HepG2 (cell line): ENCODE measurements around the gene ALB. TPM values are rescaled to one million over a fixed set of nuclear protein-coding genes. Genes with fewer than 3 reads are reported as not detected.

ENCODE experiments used
- AHDC1 ChIP-seq: sonication (generic); formaldehyde crosslinking; IDR thresholded peaks from 2 replicates; pipeline ENCODE4 v1.5.1; 2020; ENCODE audit warnings: mild to moderate bottlenecking, missing genetic modification reagents, borderline replicate concordance
- DZIP1 ChIP-seq: sonication (generic); formaldehyde crosslinking; IDR thresholded peaks from 2 replicates; pipeline ENCODE4 v1.5.0; 2020; ENCODE audit warnings: mild to moderate bottlenecking, missing genetic modification reagents
- FUBP1 ChIP-seq: sonication (generic); formaldehyde crosslinking; IDR thresholded peaks from 2 replicates; pipeline ENCODE4 v1.5.1; 2020; ENCODE audit warnings: missing genetic modification reagents, mild to moderate bottlenecking, borderline replicate concordance
- HNRNPK ChIP-seq: fragments of 200-400 bp; formaldehyde crosslinking; IDR thresholded peaks from 2 replicates; pipeline ENCODE4 v1.6.1; 2018; ENCODE audit warnings: low read length, low read depth, moderate library complexity, mild to moderate bottlenecking; ENCODE audit not compliant: poor library complexity, severe bottlenecking
- IKZF4 ChIP-seq: sonication (generic); formaldehyde crosslinking; IDR thresholded peaks from 2 replicates; pipeline ENCODE4 v1.5.1; 2020; ENCODE audit warnings: borderline replicate concordance, mild to moderate bottlenecking, low read depth, missing genetic modification reagents; ENCODE audit errors: not compliant biosample characterization
- PAF1 ChIP-seq: IDR thresholded peaks from 2 replicates; pipeline ENCODE4 v1.6.1; 2016; ENCODE audit warnings: missing genetic modification reagents, missing compliant biosample characterization
- PLSCR1 ChIP-seq: sonication (generic); formaldehyde crosslinking; IDR thresholded peaks from 2 replicates; pipeline ENCODE4 v1.5.0; 2020; ENCODE audit warnings: missing genetic modification reagents, mild to moderate bottlenecking, borderline replicate concordance
- SP4 ChIP-seq: sonication (generic); formaldehyde crosslinking; IDR thresholded peaks from 2 replicates; pipeline ENCODE4 v1.8.1; 2023; ENCODE audit warnings: mild to moderate bottlenecking, missing genetic modification reagents
- SSRP1 ChIP-seq: IDR thresholded peaks from 2 replicates; pipeline ENCODE4 v1.6.1; 2016; ENCODE audit warnings: control low read depth
- TFDP1 ChIP-seq: IDR thresholded peaks from 2 replicates; pipeline ENCODE4 v1.6.1; 2016; ENCODE audit warnings: missing compliant biosample characterization, missing genetic modification reagents, borderline replicate concordance
- ZNF331 ChIP-seq: sonication (generic); formaldehyde crosslinking; IDR thresholded peaks from 2 replicates; pipeline ENCODE4 v1.4.0; 2020; ENCODE audit warnings: missing genetic modification reagents
- ZNF350 ChIP-seq: sonication (generic); formaldehyde crosslinking; IDR thresholded peaks from 2 replicates; pipeline ENCODE4 v1.4.0; 2020; ENCODE audit warnings: mild to moderate bottlenecking, low read depth, missing genetic modification reagents, borderline replicate concordance
- ZNF639 ChIP-seq: conservative IDR thresholded peaks from 2 replicates; pipeline ENCODE4 v1.6.1; 2018; ENCODE audit warnings: missing genetic modification reagents
- ZSCAN12 ChIP-seq: sonication (generic); formaldehyde crosslinking; IDR thresholded peaks from 2 replicates; pipeline ENCODE4 v1.9.0; 2021; ENCODE audit warnings: mild to moderate bottlenecking, missing genetic modification reagents
- ZZZ3 ChIP-seq: sonication (generic); formaldehyde crosslinking; IDR thresholded peaks from 2 replicates; pipeline ENCODE4 v1.4.0; 2020; ENCODE audit warnings: missing genetic modification reagents, mild to moderate bottlenecking, borderline replicate concordance
- polyA plus RNA-seq, 8 experiments: library from polyadenylated mRNA; depleted of rRNA in 3 of 8; stranded (reverse) in 7 of 8; unstranded in 1 of 8; fragments of >200 nt; fragmentation: Illumina TruSeq in 4 of 8; extraction: Trizol in 4 of 8; gene quantifications; 2 replicates each; pipeline versions ENCODE4 v1.2.1 to v1.2.3, GENCODE V29; 2011 to 2016; ENCODE audit warnings: low read depth in 4 of 8, missing spikeins in 1 of 8, mixed read lengths in 1 of 8; ENCODE audit not compliant: insufficient read depth in 1 of 8
- total RNA-seq, 5 experiments: library from RNA; depleted of rRNA; stranded (reverse); fragments of >200 nt; fragmentation: Illumina TruSeq; extraction: Trizol; gene quantifications; 2 replicates each; pipeline ENCODE4 v1.2.3, GENCODE V29; 2016; ENCODE audit warnings: low read depth in 1 of 5

Gene ALB
- total and polyA plus RNA-seq, 2 of the 13 experiments (the other 11 are each of a cell fraction or from before 2014, with no cell fraction given) = 22,259 to 22,625 TPM

GRCh38 chr4:73404457-73404856, 370 bp downstream of the ALB start (continued):
- TF ChIP-seq DZIP1 (no peak), PAF1 (CRISPR knock-in tag) (peak; percentile 97), SP4 (CRISPR knock-in tag) (no peak), ZNF639 (no peak), FUBP1 (CRISPR knock-in tag) (no peak), ZNF350 (no peak), ZNF331 (CRISPR knock-in tag) (no peak), TFDP1 (CRISPR knock-in tag) (no peak), AHDC1 (CRISPR knock-in tag) (no peak), HNRNPK (no peak), ZZZ3 (CRISPR knock-in tag) (no peak), ZSCAN12 (CRISPR knock-in tag) (no peak), PLSCR1 (CRISPR knock-in tag) (no peak), IKZF4 (CRISPR knock-in tag) (no peak), SSRP1 (CRISPR knock-in tag) (peak; percentile 92)
